HepG2 (cell line): Measurements from ENCODE around the gene SPAG9. TPM values are rescaled to one million over a fixed set of nuclear protein-coding genes. Genes with fewer than 3 reads are reported as not detected.

ENCODE experiments used
- FOXP4 ChIP-seq: sonication (generic); formaldehyde crosslinking; IDR thresholded peaks from 2 replicates; pipeline ENCODE4 v1.4.0; 2020; ENCODE audit warnings: missing genetic modification reagents
- GATAD2A ChIP-seq: IDR thresholded peaks from 2 replicates; pipeline ENCODE4 v1.6.1; 2016
- KDM5B ChIP-seq: sonication (generic); formaldehyde crosslinking; IDR thresholded peaks from 2 replicates; pipeline ENCODE4 v1.4.0; 2020; ENCODE audit warnings: missing genetic modification reagents, mild to moderate bottlenecking, borderline replicate concordance
- RBM39 ChIP-seq: fragments of 200-400 bp; formaldehyde crosslinking; IDR thresholded peaks from one replicate; pipeline ENCODE4 v1.6.1; 2018; ENCODE audit warnings: antibody characterized with exemption, mild to moderate bottlenecking, low read depth, low read length; ENCODE audit not compliant: poor library complexity, severe bottlenecking
- SOX6 ChIP-seq, 2 experiments: fragments of 450-650 bp in 1 of 2; sonication (generic) in 1 of 2; formaldehyde crosslinking in 1 of 2; IDR thresholded peaks; 2 replicates each; pipeline versions ENCODE4 v1.4.0 to v1.6.1; 2017 to 2020; ENCODE audit warnings: antibody characterized with exemption in 1 of 2, mild to moderate bottlenecking in 1 of 2, missing genetic modification reagents in 1 of 2
- USF2 ChIP-seq, 2 experiments: sonication (generic) in 1 of 2; formaldehyde crosslinking in 1 of 2; IDR thresholded peaks; 2 replicates each; pipeline versions ENCODE4 v1.5.1 to v1.6.1; 2011 to 2020; ENCODE audit warnings: borderline replicate concordance in 1 of 2, low read depth in 1 of 2, low read length in 1 of 2, mild to moderate bottlenecking in 1 of 2, missing genetic modification reagents in 1 of 2, moderate library complexity in 1 of 2
- ZBTB26 ChIP-seq: IDR thresholded peaks from 2 replicates; pipeline ENCODE4 v1.6.1; 2016; ENCODE audit warnings: missing compliant biosample characterization, missing genetic modification reagents, borderline replicate concordance
- ZBTB42 ChIP-seq: sonication (generic); formaldehyde crosslinking; IDR thresholded peaks from 2 replicates; pipeline ENCODE4 v1.5.0; 2020; ENCODE audit warnings: mild to moderate bottlenecking, missing genetic modification reagents
- ZIK1 ChIP-seq: sonication (generic); formaldehyde crosslinking; IDR thresholded peaks from 2 replicates; pipeline ENCODE4 v1.5.0; 2020; ENCODE audit warnings: mild to moderate bottlenecking, low read depth, missing genetic modification reagents, borderline replicate concordance
- ZMAT3 ChIP-seq: sonication (generic); formaldehyde crosslinking; conservative IDR thresholded peaks from 2 replicates; pipeline ENCODE4 v1.7.0; 2021; ENCODE audit warnings: missing genetic modification reagents
- ZNF124 ChIP-seq: sonication (generic); formaldehyde crosslinking; IDR thresholded peaks from 2 replicates; pipeline ENCODE4 v1.4.0; 2020; ENCODE audit warnings: missing genetic modification reagents
- ZNF343 ChIP-seq: sonication (generic); formaldehyde crosslinking; IDR thresholded peaks from 2 replicates; pipeline ENCODE4 v1.4.0; 2020; ENCODE audit warnings: mild to moderate bottlenecking, missing genetic modification reagents
- ZNF619 ChIP-seq: sonication (generic); formaldehyde crosslinking; IDR thresholded peaks from 2 replicates; pipeline ENCODE4 v1.4.0; 2020; ENCODE audit warnings: mild to moderate bottlenecking, missing genetic modification reagents
- ZNF883 ChIP-seq: sonication (generic); formaldehyde crosslinking; IDR thresholded peaks from 2 replicates; pipeline ENCODE4 v1.5.1; 2020; ENCODE audit warnings: mild to moderate bottlenecking, missing genetic modification reagents; ENCODE audit errors: not compliant biosample characterization
- polyA plus RNA-seq, 8 experiments: library from polyadenylated mRNA; depleted of rRNA in 3 of 8; stranded (reverse) in 7 of 8; unstranded in 1 of 8; fragments of >200 nt; fragmentation: Illumina TruSeq in 4 of 8; extraction: Trizol in 4 of 8; gene quantifications; 2 replicates each; pipeline versions ENCODE4 v1.2.1 to v1.2.3, GENCODE V29; 2011 to 2016; ENCODE audit warnings: low read depth in 4 of 8, missing spikeins in 1 of 8, mixed read lengths in 1 of 8; ENCODE audit not compliant: insufficient read depth in 1 of 8
- total RNA-seq, 5 experiments: library from RNA; depleted of rRNA; stranded (reverse); fragments of >200 nt; fragmentation: Illumina TruSeq; extraction: Trizol; gene quantifications; 2 replicates each; pipeline ENCODE4 v1.2.3, GENCODE V29; 2016; ENCODE audit warnings: low read depth in 1 of 5

SPAG9 gene
- total and polyA plus RNA-seq, 2 of the 13 experiments (the other 11 are each of a cell fraction or from before 2014, with no cell fraction given), result 43.2 to 78.6 TPM

GRCh38 chr17:50919321-50920040 lies 201.2 kb downstream of the SPAG9 start (continued):
- no peak for TF ChIP-seq USF2 (IDR thresholded peaks at IDR 0.05; ENCODE audit: low read depth, low read length)
- 0 out of 2 replicates have a peak, but pooled peaks have one; percentile 16 for TF ChIP-seq USF2 (CRISPR knock-in tag; IDR thresholded peaks at IDR 0.05; ENCODE audit: borderline replicate concordance)
- TF ChIP-seq ZIK1 (CRISPR knock-in tag), result no peak
- TF ChIP-seq ZBTB42 (CRISPR knock-in tag), result no peak
- TF ChIP-seq ZMAT3 (CRISPR knock-in tag), result no peak
- TF ChIP-seq ZNF619 (CRISPR knock-in tag), result 0 out of 2 replicates have a peak, but pooled peaks have one; percentile 15
- peak; percentile 51 for TF ChIP-seq ZNF883 (CRISPR knock-in tag)
- no peak for TF ChIP-seq SOX6 (IDR thresholded peaks at IDR 0.05)
- peak; percentile 58 for TF ChIP-seq SOX6 (CRISPR knock-in tag; IDR thresholded peaks at IDR 0.05)
- TF ChIP-seq GATAD2A (CRISPR knock-in tag), result peak; percentile 82
- no peak for TF ChIP-seq FOXP4
- TF ChIP-seq ZNF124 (CRISPR knock-in tag), result no peak
- TF ChIP-seq ZNF343 (CRISPR knock-in tag), result no peak
- TF ChIP-seq KDM5B (CRISPR knock-in tag), result peak; percentile 46; the same call in 1 of the 2 replicates
- TF ChIP-seq ZBTB26 (CRISPR knock-in tag), result no peak
- TF ChIP-seq RBM39, result no peak
